Muscle layer of colon (tissue), 2 donors: Measurements from ENCODE around the gene PFDN5.

Experiments used
- H3K27ac ChIP-seq: one replicate; pipeline ENCODE4 v1.7.0; 2013; ENCODE audit warnings: low read depth, mild to moderate bottlenecking, low read length, moderate library complexity
- H3K27me3 ChIP-seq, 2 donors: one replicate each; pipeline ENCODE4 v1.7.0; 2013; ENCODE audit warnings: low read length in 2 of 2, mild to moderate bottlenecking in 2 of 2; ENCODE audit not compliant: insufficient read depth in 2 of 2, control insufficient read depth in 1 of 2
- H3K36me3 ChIP-seq: one replicate; pipeline ENCODE4 v1.7.0; 2013; ENCODE audit warnings: mild to moderate bottlenecking, low read length; ENCODE audit not compliant: insufficient read depth
- H3K4me1 ChIP-seq: one replicate; pipeline ENCODE4 v1.7.0; 2013; ENCODE audit warnings: mild to moderate bottlenecking, low read length; ENCODE audit not compliant: insufficient read depth
- H3K4me3 ChIP-seq, 2 donors: one replicate each; pipeline ENCODE4 v1.7.0; 2013; ENCODE audit warnings: low read length in 2 of 2, low read depth in 1 of 2, mild to moderate bottlenecking in 1 of 2, moderate library complexity in 1 of 2
- H3K9ac ChIP-seq: one replicate; pipeline ENCODE4 v1.7.0; 2013; ENCODE audit warnings: low read length
- H3K9me3 ChIP-seq: one replicate; pipeline ENCODE4 v1.7.0; 2013; ENCODE audit warnings: mild to moderate bottlenecking, low read length
- donor health status: abdominal sarcoma.
- donor health status: Adenocarcinoma of cecum.

The PFDN5 gene

DNA sequence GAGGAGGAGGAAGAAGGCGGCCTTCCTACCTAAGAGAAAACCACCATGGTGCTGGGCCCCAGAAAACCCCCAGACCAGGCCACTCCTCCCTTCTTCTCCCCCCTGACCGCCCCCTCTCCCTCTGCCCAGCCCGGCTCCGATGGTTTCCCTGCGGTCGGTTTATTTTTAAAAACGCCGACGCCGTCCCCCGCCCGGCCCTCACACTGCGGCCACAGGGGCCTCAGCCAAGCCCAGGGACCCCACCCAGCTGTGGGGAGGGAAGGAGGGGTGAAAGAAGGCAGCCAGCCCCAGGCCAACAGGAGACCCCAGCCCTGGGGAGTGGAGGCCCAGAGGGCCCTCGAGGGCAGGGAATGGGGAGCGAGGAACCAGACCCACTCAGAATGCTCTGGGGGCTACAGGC is 37.4 kb downstream of the PFDN5 start:
- Histone ChIP-seq H3K9ac (no peak overlapping the region), H3K4me1 (no peaks in the 10 kb centered on the region), H3K9me3 (no peaks in the 10 kb centered on the region), H3K27ac (no peak overlapping the region), H3K36me3 (no peaks in the 10 kb centered on the region), H3K4me3 (no peak overlapping the region), H3K27me3 (peaks cover 17 to 37% of the 10 kb centered on the region in 2 donors)

DNA sequence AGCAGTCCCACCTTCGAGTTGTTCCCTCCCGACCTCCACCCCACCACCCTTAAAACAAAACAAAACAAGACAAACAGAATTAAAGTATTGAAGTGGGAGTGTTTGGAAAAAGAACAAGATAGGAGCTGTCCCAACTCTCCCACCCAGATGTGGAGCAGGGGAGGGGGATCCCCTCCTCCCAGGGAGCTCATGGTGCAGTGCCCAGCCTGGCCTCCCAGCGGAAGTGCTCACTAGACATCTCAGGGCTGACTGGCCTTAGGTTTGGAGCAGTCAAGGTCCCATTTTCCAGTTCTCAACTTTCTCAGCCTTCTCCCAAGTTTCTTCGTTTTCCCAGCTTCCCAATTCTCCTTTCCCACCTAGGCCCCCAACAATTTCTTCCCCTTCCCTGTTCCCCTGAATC is 37.9 kb downstream of the PFDN5 start:
- Histone ChIP-seq H3K36me3 (no peaks in the 10 kb centered on the region), H3K27ac (no peak overlapping the region), H3K4me1 (no peaks in the 10 kb centered on the region), H3K27me3 (peaks cover 23 to 42% of the 10 kb centered on the region in 2 donors), H3K9me3 (no peaks in the 10 kb centered on the region), H3K9ac (no peak overlapping the region), H3K4me3 (no peak overlapping the region)

DNA sequence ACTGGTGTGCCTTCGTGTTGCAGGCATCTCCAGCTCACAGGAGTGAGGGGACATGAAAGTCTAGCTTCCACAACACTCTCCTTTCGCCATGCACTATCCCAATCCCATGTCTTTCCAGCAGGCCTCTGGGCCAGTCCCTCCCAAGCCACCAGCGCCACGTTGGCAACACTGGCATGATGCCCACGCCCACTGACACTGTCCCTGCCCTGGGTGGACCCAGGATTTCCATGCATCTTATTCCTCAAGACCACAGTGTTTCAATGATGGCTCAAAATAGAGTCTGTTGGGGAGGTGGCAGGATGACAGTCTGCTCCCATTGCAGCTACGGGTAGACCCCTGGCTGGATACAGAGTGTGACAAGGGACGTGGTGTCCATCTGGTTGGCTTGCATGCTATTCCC is 38.5 kb downstream of the PFDN5 start:
- H3K9me3 ChIP-seq = no peaks in the 10 kb centered on the region
- no peaks in the 10 kb centered on the region for H3K4me1 ChIP-seq
- H3K4me3 ChIP-seq = no peak overlapping the region
- H3K36me3 ChIP-seq = no peaks in the 10 kb centered on the region
- no peak overlapping the region for H3K9ac ChIP-seq
- H3K27ac ChIP-seq = no peak overlapping the region
- H3K27me3 ChIP-seq = peaks cover 26 to 47% of the 10 kb centered on the region in 2 donors

DNA sequence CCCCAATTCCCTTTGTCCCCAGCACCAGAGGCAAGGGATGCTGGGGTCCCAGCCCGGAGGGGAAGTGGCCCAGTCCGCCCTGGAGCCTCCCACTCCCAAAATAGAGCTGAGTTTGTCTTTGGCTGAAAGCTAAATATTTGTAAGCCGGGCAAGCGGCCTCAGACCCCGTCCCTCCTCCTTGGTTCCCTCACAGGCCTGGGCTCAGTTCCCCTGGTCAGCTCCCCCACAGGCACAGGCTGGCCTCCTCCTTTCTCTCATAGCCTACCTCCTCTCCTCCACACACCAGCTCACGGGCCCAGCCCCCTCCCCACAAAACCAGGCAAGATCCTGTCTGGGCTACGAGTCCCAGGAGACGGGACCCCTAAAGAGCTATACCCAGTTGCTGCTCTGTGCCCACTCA is 39.5 kb downstream of the PFDN5 start:
- Histone ChIP-seq H3K9me3 (no peaks in the 10 kb centered on the region), H3K27ac (no peak overlapping the region), H3K27me3 (peaks cover 20 to 49% of the 10 kb centered on the region in 2 donors), H3K4me1 (no peaks in the 10 kb centered on the region), H3K4me3 (no peak overlapping the region), H3K9ac (no peak overlapping the region), H3K36me3 (no peaks in the 10 kb centered on the region)

DNA sequence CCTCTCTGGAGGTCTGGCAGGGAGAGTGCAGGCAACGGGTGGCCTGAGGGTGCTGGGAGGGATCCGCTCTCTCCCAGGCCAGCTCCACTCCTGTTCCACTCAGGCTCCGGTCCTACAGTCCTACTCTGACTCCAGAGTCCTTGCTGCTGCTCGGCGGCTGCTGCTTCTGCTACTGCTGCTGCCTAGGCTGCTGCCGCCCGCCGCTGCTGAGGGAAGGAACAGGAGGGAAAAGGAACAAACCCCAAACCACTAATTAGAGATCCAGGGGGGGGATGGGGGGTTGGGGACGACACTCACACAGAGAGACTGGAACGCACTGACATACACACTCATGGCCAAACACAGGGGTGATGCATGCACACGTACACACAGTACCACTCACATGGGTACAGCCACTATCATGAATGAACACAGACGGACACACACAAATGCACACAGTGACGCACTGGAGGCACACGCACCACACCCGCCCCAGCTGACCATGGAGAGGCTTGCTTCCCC is 40.9 kb downstream of the PFDN5 start, which contains the start of gene SP7:
Gene SP7 (minus strand): TSS at position 174 of the 501 bp plus-strand sequence. CDS start 708 bp downstream, outside the sequence.
- H3K27me3 ChIP-seq = peaks cover 20 to 49% of the 10 kb centered on the region in 2 donors

DNA sequence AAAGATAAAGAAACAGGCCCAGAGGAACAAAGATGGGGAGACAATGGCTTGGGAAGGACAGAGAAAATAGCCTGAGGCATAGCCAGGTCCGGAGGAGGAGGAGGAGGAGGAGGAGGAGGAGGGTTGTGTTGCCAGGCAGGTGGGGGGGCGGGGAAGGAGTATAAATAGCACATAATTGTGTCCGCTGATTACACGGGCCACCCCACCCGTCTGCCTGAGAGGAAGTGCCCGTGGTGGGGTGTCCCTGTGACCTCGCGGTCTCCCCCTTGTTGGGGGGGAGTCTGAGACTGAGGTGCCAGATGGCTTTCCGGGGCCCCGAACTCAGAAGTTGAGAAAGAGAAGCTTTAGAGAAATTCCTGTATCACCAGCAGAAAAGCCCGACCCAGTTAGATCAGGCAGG is 42.7 kb downstream of the PFDN5 start:
- no peak overlapping the region for H3K9ac ChIP-seq
- H3K4me3 ChIP-seq = no peak overlapping the region
- H3K4me1 ChIP-seq = no peaks in the 10 kb centered on the region
- peaks cover 20 to 46% of the 10 kb centered on the region in 2 donors for H3K27me3 ChIP-seq
- H3K36me3 ChIP-seq = no peaks in the 10 kb centered on the region
- no peaks in the 10 kb centered on the region for H3K9me3 ChIP-seq
- no peak overlapping the region for H3K27ac ChIP-seq

More for the DNA sequence above, 40.9 kb downstream of the PFDN5 start, which contains the start of gene SP7:
- no peaks in the 10 kb centered on the region for H3K4me1 ChIP-seq
- H3K36me3 ChIP-seq = no peaks in the 10 kb centered on the region
- no peak within 1 kb of the TSS for H3K27ac ChIP-seq
- no peak within 1 kb of the TSS for H3K9ac ChIP-seq
- no peak within 1 kb of the TSS for H3K4me3 ChIP-seq
- no peaks in the 10 kb centered on the region for H3K9me3 ChIP-seq

DNA sequence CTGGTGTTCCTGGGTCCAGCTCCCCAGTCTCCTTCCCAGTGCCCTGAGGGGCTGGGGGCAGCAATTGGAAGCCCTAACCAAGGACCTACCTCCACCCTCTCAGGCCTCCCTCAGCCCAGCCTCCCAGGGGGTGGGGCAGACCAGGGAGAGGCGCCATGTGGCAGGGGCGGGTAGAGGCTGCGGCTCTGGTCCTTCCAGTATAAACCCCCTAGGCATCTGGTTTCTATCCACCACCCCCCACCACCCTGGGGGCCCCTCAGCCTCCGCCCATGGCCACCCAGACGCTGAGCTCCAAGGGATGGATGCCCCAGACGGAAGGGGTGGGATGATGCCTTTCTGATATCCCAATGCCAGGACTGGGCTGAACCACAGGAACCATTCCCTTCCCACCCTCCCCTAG is 43.6 kb downstream of the PFDN5 start:
- Histone ChIP-seq H3K9me3 (no peaks in the 10 kb centered on the region), H3K4me1 (no peaks in the 10 kb centered on the region), H3K36me3 (no peaks in the 10 kb centered on the region), H3K27me3 (peaks cover 20 to 46% of the 10 kb centered on the region in 2 donors), H3K27ac (no peak overlapping the region), H3K4me3 (no peak overlapping the region), H3K9ac (no peak overlapping the region)

DNA sequence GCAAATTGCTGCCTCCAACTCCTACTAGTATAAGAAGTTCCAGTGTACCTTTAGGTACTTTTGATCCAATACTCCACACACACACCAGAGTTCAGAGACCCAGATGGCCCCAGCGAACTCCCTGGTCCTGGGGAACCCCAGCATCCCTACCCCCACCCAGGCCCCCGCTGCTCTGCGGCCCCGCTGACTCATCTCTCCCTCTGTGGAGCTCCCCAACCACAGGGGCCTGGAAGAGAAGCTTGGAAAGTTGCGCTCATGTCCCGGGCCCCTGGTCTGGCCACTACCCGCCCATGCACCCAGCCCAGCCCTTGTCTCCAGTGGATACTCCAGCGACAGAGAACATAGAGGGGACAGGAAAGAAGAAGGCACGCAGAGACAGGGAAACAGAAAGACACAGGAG is 45.1 kb downstream of the PFDN5 start:
- peaks cover 1% of the 10 kb centered on the region for H3K4me1 ChIP-seq
- H3K9me3 ChIP-seq = no peaks in the 10 kb centered on the region
- H3K27ac ChIP-seq = no peak overlapping the region
- peaks cover 20 to 35% of the 10 kb centered on the region in 2 donors for H3K27me3 ChIP-seq
- no peak overlapping the region for H3K9ac ChIP-seq
- H3K36me3 ChIP-seq = no peaks in the 10 kb centered on the region
- H3K4me3 ChIP-seq = no peak overlapping the region

DNA sequence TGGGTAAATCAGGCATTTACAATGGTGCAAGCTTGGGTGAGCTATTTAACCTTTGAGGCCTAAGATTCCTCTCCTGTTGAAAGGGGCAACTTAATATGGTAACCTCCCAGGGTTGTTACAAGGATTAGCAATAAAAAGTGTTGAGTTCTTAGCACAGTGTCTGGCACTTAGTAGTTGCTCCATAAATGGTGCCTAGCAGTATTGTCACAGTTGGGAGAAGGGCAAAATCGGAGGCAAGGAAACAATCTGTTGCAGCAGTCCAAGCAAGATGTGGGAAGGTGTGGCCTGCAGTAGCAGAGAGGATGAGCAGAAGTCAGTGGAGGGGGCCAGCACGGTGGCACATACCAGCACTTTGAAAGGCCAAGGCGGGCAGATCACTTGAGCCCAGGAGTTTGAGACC is 48.1 kb downstream of the PFDN5 start:
- no peaks in the 10 kb centered on the region for H3K9me3 ChIP-seq
- no peak overlapping the region for H3K27ac ChIP-seq
- no peak overlapping the region for H3K4me3 ChIP-seq
- H3K36me3 ChIP-seq = no peaks in the 10 kb centered on the region
- peaks cover 2 to 6% of the 10 kb centered on the region in 2 donors for H3K27me3 ChIP-seq
- H3K4me1 ChIP-seq = peaks cover 9% of the 10 kb centered on the region
- no peak overlapping the region for H3K9ac ChIP-seq

DNA sequence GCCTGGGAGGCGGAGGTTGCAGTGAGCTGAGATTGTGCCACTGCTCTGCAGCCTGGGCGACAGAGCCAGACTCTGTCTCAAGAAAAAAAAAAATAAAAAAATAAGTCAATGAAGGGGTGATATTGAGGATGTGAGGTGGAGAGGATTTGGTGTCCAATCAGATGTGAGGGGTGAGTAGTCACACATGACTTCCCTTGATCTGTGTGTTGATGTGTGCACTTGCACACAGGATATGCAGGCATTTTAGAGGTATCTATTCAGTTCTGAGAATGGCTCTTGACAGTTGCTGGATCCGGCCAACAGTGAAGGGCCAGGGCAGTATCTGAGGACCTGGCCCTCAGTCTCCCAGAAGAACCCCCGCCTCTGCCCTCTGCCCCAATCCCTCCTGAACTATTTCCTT is 48.6 kb downstream of the PFDN5 start:
- H3K4me1 ChIP-seq = peaks cover 9% of the 10 kb centered on the region
- peaks cover 0 to 1% of the 10 kb centered on the region in 2 donors for H3K27me3 ChIP-seq
- peak overlapping the region in 1 of 2 donors; percentile 49 for H3K4me3 ChIP-seq
- no peak overlapping the region for H3K27ac ChIP-seq
- H3K9me3 ChIP-seq = no peaks in the 10 kb centered on the region
- no peak overlapping the region for H3K9ac ChIP-seq
- H3K36me3 ChIP-seq = no peaks in the 10 kb centered on the region

DNA sequence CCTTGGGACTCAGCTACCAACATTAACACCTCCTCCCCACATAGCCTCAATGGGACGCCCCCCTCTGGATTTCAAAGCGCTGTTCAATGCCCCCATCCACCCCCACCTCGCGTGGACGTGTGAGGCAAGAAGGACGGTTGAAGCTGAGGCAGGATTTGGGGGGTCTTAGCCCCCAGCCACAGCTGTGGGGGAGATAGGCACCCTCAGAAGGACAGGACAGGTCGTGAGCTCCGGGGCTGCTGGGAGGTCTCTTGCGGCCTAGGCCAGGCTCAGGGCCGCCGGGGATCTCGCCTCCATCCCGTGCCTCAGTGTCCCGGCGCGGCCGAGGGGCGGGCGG is 49.1 kb downstream of the PFDN5 start:
- Histone ChIP-seq H3K27ac (peak overlapping the region; percentile 49), H3K27me3 (no peaks in the 10 kb centered on the region), H3K36me3 (no peaks in the 10 kb centered on the region), H3K9ac (no peak overlapping the region), H3K4me1 (peaks cover 9% of the 10 kb centered on the region), H3K9me3 (no peaks in the 10 kb centered on the region), H3K4me3 (peak overlapping the region; percentile 34 to 49)

DNA sequence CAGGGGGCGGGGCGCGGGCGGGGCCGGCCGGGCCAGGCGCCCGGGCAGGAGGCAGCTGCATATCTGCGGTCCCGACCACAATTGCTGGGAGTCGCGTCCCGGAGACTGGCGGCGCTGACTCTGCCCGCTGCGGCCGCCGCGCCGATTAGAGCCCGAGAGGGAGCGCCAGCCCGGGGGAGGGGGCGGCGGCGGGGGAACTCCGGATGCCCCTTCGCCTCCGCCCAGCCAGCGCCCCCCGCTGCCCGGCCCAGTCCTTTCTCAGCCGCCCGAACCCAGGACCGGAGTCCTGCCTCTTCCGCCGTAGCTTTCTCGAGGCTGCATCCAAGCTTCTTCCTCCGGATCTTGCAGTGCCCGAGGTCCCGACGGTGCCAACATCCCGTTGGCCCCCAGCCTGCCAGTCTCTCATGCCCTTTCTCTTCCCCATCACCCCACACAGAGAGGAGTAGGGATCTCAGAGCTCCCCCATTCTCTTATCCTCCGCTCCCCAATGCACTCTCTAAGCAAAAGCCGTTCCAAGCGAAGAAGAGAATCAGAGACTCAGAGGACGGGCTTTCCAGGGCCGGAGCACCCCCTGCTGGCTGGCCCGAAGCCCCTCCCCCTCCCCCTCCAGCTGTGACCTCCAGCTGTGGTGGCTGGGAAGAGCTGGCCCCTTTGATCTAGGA is 49.6 kb downstream of the PFDN5 start:
- Histone ChIP-seq H3K9me3 (no peaks in the 10 kb centered on the region), H3K4me1 (peaks cover 9% of the 10 kb centered on the region), H3K27ac (peak overlapping the region; percentile 95), H3K36me3 (no peaks in the 10 kb centered on the region), H3K27me3 (no peaks in the 10 kb centered on the region), H3K4me3 (peak overlapping the region; percentile 53 to 88), H3K9ac (peak overlapping the region; percentile 36)
